PC-9 (cell line): Measurements from ENCODE around the gene MAGI2.

ENCODE experiments used
- EZH2 ChIP-seq: fragments of 200-600 bp; sonication (generic); IDR thresholded peaks from 2 replicates; pipeline ENCODE4 v1.8.0; 2017; ENCODE audit warnings: antibody characterized with exemption, low read depth
- TF ChIP-seq, protein P1 (sequence below): fragments of 200-600 bp; sonication (generic); conservative IDR thresholded peaks from 2 replicates; pipeline ENCODE4 v1.6.1; 2017; ENCODE audit warnings: mixed run types, antibody characterized with exemption, mild to moderate bottlenecking, moderate library complexity

DNA sequence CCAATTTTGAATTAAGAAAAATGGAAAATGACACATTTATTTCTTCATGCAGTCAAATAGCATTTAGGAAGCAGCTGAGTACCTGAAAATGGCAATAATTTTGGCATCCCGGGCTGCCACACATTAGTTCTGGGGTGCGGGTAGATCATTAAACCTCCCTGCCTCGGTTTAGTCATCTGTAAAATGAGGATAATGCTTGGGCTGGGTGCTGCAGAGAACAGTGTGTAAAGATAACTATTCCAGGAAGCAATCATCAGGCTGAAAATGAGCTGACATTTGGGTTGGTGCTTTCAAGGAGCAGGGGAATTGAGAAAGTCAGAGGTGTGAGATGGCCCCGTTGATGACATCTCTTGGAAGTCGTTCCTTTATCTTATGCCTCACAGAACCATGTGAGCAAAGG lies 887.7 kb downstream of the MAGI2 start:
- TF ChIP-seq, protein P1, sequence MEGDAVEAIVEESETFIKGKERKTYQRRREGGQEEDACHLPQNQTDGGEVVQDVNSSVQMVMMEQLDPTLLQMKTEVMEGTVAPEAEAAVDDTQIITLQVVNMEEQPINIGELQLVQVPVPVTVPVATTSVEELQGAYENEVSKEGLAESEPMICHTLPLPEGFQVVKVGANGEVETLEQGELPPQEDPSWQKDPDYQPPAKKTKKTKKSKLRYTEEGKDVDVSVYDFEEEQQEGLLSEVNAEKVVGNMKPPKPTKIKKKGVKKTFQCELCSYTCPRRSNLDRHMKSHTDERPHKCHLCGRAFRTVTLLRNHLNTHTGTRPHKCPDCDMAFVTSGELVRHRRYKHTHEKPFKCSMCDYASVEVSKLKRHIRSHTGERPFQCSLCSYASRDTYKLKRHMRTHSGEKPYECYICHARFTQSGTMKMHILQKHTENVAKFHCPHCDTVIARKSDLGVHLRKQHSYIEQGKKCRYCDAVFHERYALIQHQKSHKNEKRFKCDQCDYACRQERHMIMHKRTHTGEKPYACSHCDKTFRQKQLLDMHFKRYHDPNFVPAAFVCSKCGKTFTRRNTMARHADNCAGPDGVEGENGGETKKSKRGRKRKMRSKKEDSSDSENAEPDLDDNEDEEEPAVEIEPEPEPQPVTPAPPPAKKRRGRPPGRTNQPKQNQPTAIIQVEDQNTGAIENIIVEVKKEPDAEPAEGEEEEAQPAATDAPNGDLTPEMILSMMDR = no peak
- no peak for TF ChIP-seq EZH2
